Epithelial cell of proximal tubule (primary cell): ENCODE data around the gene CD37. TPM values are rescaled to one million over a fixed set of nuclear protein-coding genes. Genes with fewer than 3 reads are reported as not detected.

ENCODE experiments used
- DNase-seq: peaks from one replicate; pipeline ENCODE4 v3.0.0-alpha.2; 2011; ENCODE audit warnings: low read depth
- H3K4me3 ChIP-seq: 2 replicates; pipeline ENCODE4 v1.5.1; 2011; ENCODE audit warnings: low read depth, mild to moderate bottlenecking, low read length
- CTCF ChIP-seq: conservative IDR thresholded peaks from 2 replicates; pipeline ENCODE4 v1.5.1; 2012; ENCODE audit warnings: low read depth, mild to moderate bottlenecking, low read length
- total RNA-seq: library from RNA; depleted of rRNA; stranded (reverse); fragments of >200 nt; gene quantifications from 2 replicates; pipeline ENCODE4 v1.2.3, GENCODE V29; 2015

Gene CD37
- total RNA-seq, 1 donor from 2014 or later = not detected

GRCh38 chr19:49383599-49383998 lies 48.4 kb downstream of the CD37 start:
- no peak overlapping the region for H3K4me3 ChIP-seq
- no peak for TF ChIP-seq CTCF
- DNase-seq = no peak

GRCh38 chr19:49387936-49388372 lies 52.7 kb downstream of the CD37 start, which contains the start of gene KASH5:
Gene KASH5, plus strand, starts transcription at chr19:49388249. Its CDS starts 2,635 bp downstream, at chr19:49390884.
- TF ChIP-seq CTCF = no peak
- DNase-seq = no peak
- no peak within 1 kb of the TSS for H3K4me3 ChIP-seq

GRCh38 chr19:49389406-49389805 lies 54.2 kb downstream of the CD37 start:
- no peak overlapping the region for H3K4me3 ChIP-seq

More at GRCh38 chr19:49389406-49389805, 54.2 kb downstream of the CD37 start:
- no peak for TF ChIP-seq CTCF
- no peak for DNase-seq

Other genes starting within 250 kb of the CD37 start
- 165 and 257 TPM in 2 replicates for gene SNRNP70, start 250.0 kb upstream of the CD37 start, total RNA-seq
- gene LIN7B, start 221.0 kb upstream of the CD37 start, total RNA-seq = 2.2 and 3.7 TPM in 2 replicates
- 2.7 and 10.3 TPM in 2 replicates for gene C19orf73, start 216.3 kb upstream of the CD37 start, total RNA-seq
- 1.7 and 3.3 TPM in 2 replicates for gene PPFIA3, start 215.9 kb upstream of the CD37 start, total RNA-seq
- not detected in 2 replicates for gene HRC, start 180.0 kb upstream of the CD37 start, total RNA-seq
- 11.6 and 13.3 TPM in 2 replicates for gene TRPM4, start 177.6 kb upstream of the CD37 start, total RNA-seq
- 0.07 and 0.29 TPM in 2 replicates for gene SLC6A16, start 10.2 kb upstream of the CD37 start, total RNA-seq
- 74.5 and 89.5 TPM in 2 replicates for gene TEAD2, start 27.0 kb downstream of the CD37 start, total RNA-seq
- gene DKKL1, start 28.5 kb downstream of the CD37 start, total RNA-seq = 1.3 TPM in 1 of 2 replicates, not detected in the other
- 0.06 TPM in 1 of 2 replicates, not detected in the other for gene KASH5, start 52.8 kb downstream of the CD37 start, total RNA-seq
- gene PTH2, start 88.0 kb downstream of the CD37 start, total RNA-seq = not detected in 2 replicates
- gene GFY, start 90.0 kb downstream of the CD37 start, total RNA-seq = not detected in 2 replicates
- not detected in 2 replicates for gene SLC17A7, start 106.1 kb downstream of the CD37 start, total RNA-seq
- gene PIH1D1, start 116.4 kb downstream of the CD37 start, total RNA-seq = 130 and 147 TPM in 2 replicates
- gene ALDH16A1, start 117.8 kb downstream of the CD37 start, total RNA-seq = 41.5 and 44.9 TPM in 2 replicates
- gene FLT3LG, start 138.8 kb downstream of the CD37 start, total RNA-seq = 0.81 and 2.5 TPM in 2 replicates
- 3,343 and 3,374 TPM in 2 replicates for gene RPL13A, start 152.2 kb downstream of the CD37 start, total RNA-seq
- gene RPS11, start 161.0 kb downstream of the CD37 start, total RNA-seq = 3,600 and 5,144 TPM in 2 replicates
- gene FCGRT, start 177.3 kb downstream of the CD37 start, total RNA-seq = 34.2 and 79.3 TPM in 2 replicates
- 14.1 and 32.9 TPM in 2 replicates for gene RCN3, start 192.6 kb downstream of the CD37 start, total RNA-seq
- gene NOSIP, start 245.2 kb downstream of the CD37 start, total RNA-seq = 82.4 and 168 TPM in 2 replicates
- 0.87 and 1.0 TPM in 2 replicates for gene PRRG2, start 245.9 kb downstream of the CD37 start, total RNA-seq